ENCODE results near the gene IL1RL1. TPM values are rescaled to one million over a fixed set of nuclear protein-coding genes. Genes with fewer than 3 reads are reported as not detected.

Gene IL1RL1
- polyA plus RNA-seq, 1 donor from 2014 or later = not detected

- Histone ChIP-seq H3K9ac (ENCODE audit: low read length) (no peak overlapping the region), H3K4me3 (ENCODE audit: low read length) (no peak overlapping the region), H3K4me2 (ENCODE audit: low read length) (no peak overlapping the region)
Observed at GRCh38 chr2:102392096-102392495, 80.7 kb downstream of the IL1RL1 start.

GRCh38 chr2:102392942-102393341, 81.6 kb downstream of the IL1RL1 start:
- Histone ChIP-seq H3K36me3 (ENCODE audit: insufficient read depth, low read length) (no peaks in the 10 kb centered on the region), H4K20me1 (ENCODE audit: insufficient read depth) (no peaks in the 10 kb centered on the region), H3K9ac (ENCODE audit: low read length) (no peak overlapping the region), H3K79me2 (replicated peaks; ENCODE audit: insufficient read depth, low read length) (no peaks in the 10 kb centered on the region), H3K4me3 (ENCODE audit: low read length) (no peak overlapping the region), H3K27ac (ENCODE audit: low read length) (no peak overlapping the region), H3K9me3 (ENCODE audit: low read length) (no peaks in the 10 kb centered on the region), H3K9me2 (ENCODE audit: insufficient read depth, low read length) (no peaks in the 10 kb centered on the region), H3K4me2 (ENCODE audit: low read length) (no peak overlapping the region), H3F3A (ENCODE audit: insufficient read depth, low read length, poor library complexity, severe bottlenecking) (no peaks in the 10 kb centered on the region), H3K27me3 (ENCODE audit: insufficient read depth, low read depth, low read length) (no peaks in the 10 kb centered on the region), H2AFZ (ENCODE audit: low read depth, low read length) (no peak overlapping the region)
- no peak for TF ChIP-seq MXI1 (conservative IDR thresholded peaks at IDR 0.05; ENCODE audit: poor library complexity, severe bottlenecking)
- TF ChIP-seq SMC3 (conservative IDR thresholded peaks at IDR 0.05; ENCODE audit: poor library complexity) = no peak
- no peak for TF ChIP-seq REST (IDR thresholded peaks at IDR 0.05; ENCODE audit: borderline replicate concordance)
- TF ChIP-seq CTCF (IDR thresholded peaks at IDR 0.05; ENCODE audit: poor library complexity, severe bottlenecking) = no peak
- no peak for TF ChIP-seq EZH2 (IDR thresholded peaks at IDR 0.05; ENCODE audit: borderline replicate concordance, insufficient read depth, low read length, poor library complexity, severe bottlenecking)
- no peak for TF ChIP-seq EP300 (conservative IDR thresholded peaks at IDR 0.05; ENCODE audit: poor library complexity, severe bottlenecking)

More at GRCh38 chr2:102392096-102392495, 80.7 kb downstream of the IL1RL1 start:
- TF ChIP-seq REST (IDR thresholded peaks at IDR 0.05; ENCODE audit: borderline replicate concordance) (no peak), SMC3 (conservative IDR thresholded peaks at IDR 0.05; ENCODE audit: poor library complexity) (no peak), CTCF (IDR thresholded peaks at IDR 0.05; ENCODE audit: poor library complexity, severe bottlenecking) (no peak), POLR2AphosphoS5 (IDR thresholded peaks at IDR 0.05) (no peak), MXI1 (conservative IDR thresholded peaks at IDR 0.05; ENCODE audit: poor library complexity, severe bottlenecking) (no peak), EZH2 (IDR thresholded peaks at IDR 0.05; ENCODE audit: borderline replicate concordance, insufficient read depth, low read length, poor library complexity, severe bottlenecking) (no peak), TAF1 (IDR thresholded peaks at IDR 0.05; ENCODE audit: low read depth) (no peak), RAD21 (conservative IDR thresholded peaks at IDR 0.05) (no peak), EP300 (conservative IDR thresholded peaks at IDR 0.05; ENCODE audit: poor library complexity, severe bottlenecking) (no peak)
- Histone ChIP-seq H3K27ac (ENCODE audit: low read length) (no peak overlapping the region), H3F3A (ENCODE audit: insufficient read depth, low read length, poor library complexity, severe bottlenecking) (no peaks in the 10 kb centered on the region), H3K36me3 (ENCODE audit: insufficient read depth, low read length) (no peaks in the 10 kb centered on the region), H3K9me3 (ENCODE audit: low read length) (no peaks in the 10 kb centered on the region), H3K27me3 (ENCODE audit: insufficient read depth, low read depth, low read length) (no peaks in the 10 kb centered on the region), H3K79me2 (replicated peaks; ENCODE audit: insufficient read depth, low read length) (no peaks in the 10 kb centered on the region), H4K20me1 (ENCODE audit: insufficient read depth) (no peaks in the 10 kb centered on the region), H3K9me2 (ENCODE audit: insufficient read depth, low read length) (no peaks in the 10 kb centered on the region), H2AFZ (ENCODE audit: low read depth, low read length) (no peak overlapping the region)
